A549 treated with AZD9567 at 1 μM for 4 hours (cell line): ENCODE results near the gene AASDH. TPM values are rescaled to one million over a fixed set of nuclear protein-coding genes. Genes with fewer than 3 reads are reported as not detected.

Experiments
- total RNA-seq: library from RNA; stranded (reverse); fragments of 200-300 nt; extraction: Qiagen RNA extraction; gene quantifications from 5 replicates; pipeline ENCODE4 v1.2.3, GENCODE V29; 2022; ENCODE audit not compliant: insufficient read depth

The AASDH gene, protein sequence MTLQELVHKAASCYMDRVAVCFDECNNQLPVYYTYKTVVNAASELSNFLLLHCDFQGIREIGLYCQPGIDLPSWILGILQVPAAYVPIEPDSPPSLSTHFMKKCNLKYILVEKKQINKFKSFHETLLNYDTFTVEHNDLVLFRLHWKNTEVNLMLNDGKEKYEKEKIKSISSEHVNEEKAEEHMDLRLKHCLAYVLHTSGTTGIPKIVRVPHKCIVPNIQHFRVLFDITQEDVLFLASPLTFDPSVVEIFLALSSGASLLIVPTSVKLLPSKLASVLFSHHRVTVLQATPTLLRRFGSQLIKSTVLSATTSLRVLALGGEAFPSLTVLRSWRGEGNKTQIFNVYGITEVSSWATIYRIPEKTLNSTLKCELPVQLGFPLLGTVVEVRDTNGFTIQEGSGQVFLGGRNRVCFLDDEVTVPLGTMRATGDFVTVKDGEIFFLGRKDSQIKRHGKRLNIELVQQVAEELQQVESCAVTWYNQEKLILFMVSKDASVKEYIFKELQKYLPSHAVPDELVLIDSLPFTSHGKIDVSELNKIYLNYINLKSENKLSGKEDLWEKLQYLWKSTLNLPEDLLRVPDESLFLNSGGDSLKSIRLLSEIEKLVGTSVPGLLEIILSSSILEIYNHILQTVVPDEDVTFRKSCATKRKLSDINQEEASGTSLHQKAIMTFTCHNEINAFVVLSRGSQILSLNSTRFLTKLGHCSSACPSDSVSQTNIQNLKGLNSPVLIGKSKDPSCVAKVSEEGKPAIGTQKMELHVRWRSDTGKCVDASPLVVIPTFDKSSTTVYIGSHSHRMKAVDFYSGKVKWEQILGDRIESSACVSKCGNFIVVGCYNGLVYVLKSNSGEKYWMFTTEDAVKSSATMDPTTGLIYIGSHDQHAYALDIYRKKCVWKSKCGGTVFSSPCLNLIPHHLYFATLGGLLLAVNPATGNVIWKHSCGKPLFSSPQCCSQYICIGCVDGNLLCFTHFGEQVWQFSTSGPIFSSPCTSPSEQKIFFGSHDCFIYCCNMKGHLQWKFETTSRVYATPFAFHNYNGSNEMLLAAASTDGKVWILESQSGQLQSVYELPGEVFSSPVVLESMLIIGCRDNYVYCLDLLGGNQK
- total RNA-seq, result 3.2 to 5.6 TPM (median 3.5 TPM) in 5 replicates

GRCh38 chr4:56387023-56388001 lies at the start of gene AASDH:
AASDH (minus strand) TSS chr4:56387491; CDS start chr4:56384299, 3,192 bp downstream.

DNA sequence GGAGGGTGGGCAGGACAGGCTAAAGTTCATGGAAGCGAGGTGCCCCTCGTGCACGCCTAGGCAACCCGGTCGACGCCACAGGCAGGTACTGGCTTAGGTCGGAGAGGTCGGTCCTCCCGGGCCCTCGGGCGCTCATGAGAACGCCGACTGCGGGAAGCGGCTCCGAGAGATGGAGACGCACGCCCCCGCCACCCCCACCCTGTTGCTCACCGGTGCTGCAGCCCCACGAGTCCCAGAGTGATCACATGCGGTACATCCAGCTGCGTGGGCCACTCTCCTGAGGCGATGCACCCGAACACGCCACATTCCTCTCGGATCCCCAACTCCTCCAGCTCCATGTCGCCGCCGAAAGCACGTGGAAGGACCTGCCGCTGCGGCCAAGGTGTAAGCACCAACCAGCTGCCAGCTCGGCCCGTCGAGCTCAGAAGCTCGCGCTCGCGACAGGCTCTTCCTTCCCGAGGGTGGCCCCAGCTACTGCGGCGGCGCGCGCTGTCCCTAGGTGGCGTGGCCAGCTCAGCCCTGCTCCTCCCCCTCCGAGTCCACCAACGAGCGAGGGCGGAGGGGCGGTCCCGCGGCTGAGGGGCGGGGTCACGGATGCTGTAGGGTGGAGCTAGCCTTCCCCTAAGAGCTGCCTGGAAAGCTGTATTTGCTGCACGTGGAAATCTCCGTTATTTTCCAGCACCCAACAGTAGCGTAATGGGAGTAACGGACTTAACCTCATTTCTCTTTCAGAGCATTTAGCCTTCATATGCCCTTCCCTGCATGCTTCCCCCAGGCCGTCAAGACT lies 48.0 kb upstream of the AASDH start, which contains the start of gene PPAT:
PPAT (minus strand) TSS at position 476 of the 787 bp plus-strand sequence; CDS start at position 338, 138 bp downstream.

Other genes with a start within 250 kb of the AASDH start
- 17.7 to 25.5 TPM (median 20.5 TPM) in 5 replicates for gene PPAT, start 48.1 kb upstream of the AASDH start, total RNA-seq
- 122 to 130 TPM (median 126 TPM) in 5 replicates for gene PAICS, start 48.8 kb upstream of the AASDH start, total RNA-seq
- gene SRP72, start 80.1 kb upstream of the AASDH start, total RNA-seq, result 45.0 to 59.2 TPM (median 47.4 TPM) in 5 replicates
- not detected in 5 replicates for gene ARL9, start 118.3 kb upstream of the AASDH start, total RNA-seq